K562 (cell line): ENCODE data around the gene MCM5. TPM values are rescaled to one million over a fixed set of nuclear protein-coding genes. Genes with fewer than 3 reads are reported as not detected.

ENCODE experiments used
- ATAC-seq: fragments of 200-7000 bp; cut with Tn5 transposase; 3 replicates; pipeline ENCODE4 v1.9.1; 2020; ENCODE audit warnings: moderate library complexity
- BruUV-seq: library from RNA; stranded (reverse); fragments of 400-500 nt; replicated peaks from 2 replicates; lab custom pipeline; 2021; lab: Mats Ljungman, UMichigan
- CTCF ChIA-PET: fragments of 300-600 bp; formaldehyde crosslinking; extraction: SDS; loops from one replicate; lab custom pipeline; 2021; ENCODE audit warnings: low intra/inter-chr PET ratio; lab: Yijun Ruan, JAX
- POLR2A ChIA-PET: fragments of 300-600, 350-650 bp; sonication (Branson Sonifier 250); formaldehyde crosslinking; extraction: SDS; loops from one replicate; lab custom pipeline; 2021; ENCODE audit warnings: antibody characterized with exemption, inconsistent platforms; lab: Yijun Ruan, JAX
- DNase-seq, 4 experiments: peaks; one replicate each; pipeline versions ENCODE4 v3.0.0 to v3.0.0-alpha.2; 2011 to 2018; ENCODE audit warnings: low spot score in 3 of 4, mixed read lengths in 3 of 4; ENCODE audit errors: extremely low read depth in 1 of 4
- FAIRE-seq: peaks from 2 replicates; lab custom pipeline; 2011; peaks lifted over from hg19 to GRCh38; lab: Jason Lieb, UNC
- H2AFZ ChIP-seq: 2 replicates; pipeline ENCODE4 v1.6.0; 2011; ENCODE audit warnings: low read depth, low read length, control low read depth, inconsistent platforms
- H3K27ac ChIP-seq: fragments of 200-600 bp; 3 replicates; pipeline ENCODE4 v1.8.0; 2011; ENCODE audit warnings: low read depth, mild to moderate bottlenecking, control low read depth, inconsistent platforms, low read length, moderate library complexity, mixed read lengths; ENCODE audit errors: extremely low read depth
- H3K27me3 ChIP-seq, 2 experiments: fragments of 300-600 bp in 1 of 2; 2 replicates in 1 of 2; 3 replicates in 1 of 2; pipeline versions ENCODE4 v1.6.0 to v1.8.0; 2011; ENCODE audit warnings: inconsistent platforms in 2 of 2, low read length in 2 of 2, mild to moderate bottlenecking in 1 of 2, mixed read lengths in 1 of 2, moderate library complexity in 1 of 2; ENCODE audit not compliant: control insufficient read depth in 2 of 2, insufficient read depth in 2 of 2
- H3K36me3 ChIP-seq: fragments of 300-600 bp; 3 replicates; pipeline ENCODE4 v1.8.0; 2011; ENCODE audit warnings: mild to moderate bottlenecking, low read length, inconsistent platforms; ENCODE audit not compliant: control insufficient read depth, insufficient read depth
- H3K4me1 ChIP-seq, 2 experiments: fragments of 200-600 bp in 1 of 2; replicated peaks in 1 of 2; 2 replicates in 1 of 2; 3 replicates in 1 of 2; pipeline versions ENCODE4 v1.5.1 to v1.8.0; 2011; ENCODE audit warnings: inconsistent platforms in 2 of 2, low read length in 2 of 2, mild to moderate bottlenecking in 1 of 2, mixed read lengths in 1 of 2, moderate library complexity in 1 of 2; ENCODE audit not compliant: control insufficient read depth in 2 of 2, insufficient read depth in 2 of 2
- H3K4me2 ChIP-seq: 2 replicates; pipeline ENCODE4 v1.6.1; 2011; ENCODE audit warnings: low read length, control low read depth, inconsistent platforms, mixed read lengths; ENCODE audit not compliant: insufficient read depth
- H3K4me3 ChIP-seq: fragments of 200-600 bp; sonication (generic), shearing (Covaris generic); 2 replicates; pipeline ENCODE4 v1.5.1; 2016; ENCODE audit warnings: control low read depth, inconsistent platforms
- H3K79me2 ChIP-seq: fragments of 200-600 bp; 3 replicates; pipeline ENCODE4 v1.8.0; 2011; ENCODE audit warnings: low read length, inconsistent platforms; ENCODE audit not compliant: control insufficient read depth, insufficient read depth
- H3K9ac ChIP-seq, 2 experiments: 2 replicates each; pipeline versions ENCODE4 v1.6.0 to v1.6.1; 2011; ENCODE audit warnings: low read depth in 2 of 2, low read length in 2 of 2, control low read depth in 1 of 2, inconsistent platforms in 1 of 2, mild to moderate bottlenecking in 1 of 2, mixed read lengths in 1 of 2; ENCODE audit not compliant: insufficient read depth in 1 of 2
- H3K9me1 ChIP-seq: one replicate; pipeline ENCODE4 v1.6.0; 2011; ENCODE audit warnings: inconsistent platforms, mild to moderate bottlenecking, low read length, moderate library complexity; ENCODE audit not compliant: control insufficient read depth, insufficient read depth
- H3K9me3 ChIP-seq: replicated peaks from 2 replicates; pipeline ENCODE4 v1.5.1; 2011; ENCODE audit warnings: low read depth, low read length, inconsistent platforms; ENCODE audit not compliant: control insufficient read depth, insufficient read depth
- H4K20me1 ChIP-seq: replicated peaks from 2 replicates; pipeline ENCODE4 v1.6.1; 2011; ENCODE audit warnings: low read length, inconsistent platforms, mixed read lengths; ENCODE audit not compliant: control insufficient read depth, insufficient read depth
- ETV6 ChIP-seq, 3 experiments: fragments of 150-350 bp in 1 of 3; sonication (generic) in 1 of 3; formaldehyde crosslinking in 1 of 3; IDR thresholded peaks; 2 replicates each; pipeline versions ENCODE4 v1.6.1 to v1.8.0; 2014 to 2022; ENCODE audit warnings: borderline replicate concordance in 2 of 3, low read depth in 2 of 3, antibody characterized with exemption in 1 of 3, low read length in 1 of 3, mild to moderate bottlenecking in 1 of 3, missing genetic modification reagents in 1 of 3
- HDGF ChIP-seq: fragments of 450-650 bp; IDR thresholded peaks from 2 replicates; pipeline ENCODE4 v1.6.1; 2016
- HLTF ChIP-seq: fragments of 450-650 bp; IDR thresholded peaks from 2 replicates; pipeline ENCODE4 v1.6.1; 2016
- KAT7 ChIP-seq: sonication (generic); formaldehyde crosslinking; IDR thresholded peaks from 2 replicates; pipeline ENCODE4 v1.8.0; 2022; ENCODE audit warnings: missing genetic modification reagents, mild to moderate bottlenecking, borderline replicate concordance
- NCOA6 ChIP-seq: fragments of 450-650 bp; IDR thresholded peaks from 2 replicates; pipeline ENCODE4 v1.6.1; 2017; ENCODE audit warnings: mild to moderate bottlenecking
- POLR3G ChIP-seq: IDR thresholded peaks from 2 replicates; pipeline ENCODE4 v1.6.1; 2011; ENCODE audit not compliant: insufficient read length, insufficient replicate concordance; ENCODE audit errors: extremely low read depth
- RCOR1 ChIP-seq, 2 experiments: IDR thresholded peaks; 2 replicates each; pipeline ENCODE4 v1.6.1; 2012; ENCODE audit warnings: low read depth in 2 of 2, low read length in 2 of 2, borderline replicate concordance in 1 of 2, improper control_type of control experiment in 1 of 2
- RFX1 ChIP-seq: fragments of 450-650 bp; IDR thresholded peaks from 2 replicates; pipeline ENCODE4 v1.6.1; 2016; ENCODE audit warnings: mild to moderate bottlenecking, moderate library complexity
- SIRT6 ChIP-seq: IDR thresholded peaks from one replicate; pipeline ENCODE4 v1.6.1; 2012; ENCODE audit warnings: low read depth, mild to moderate bottlenecking, control low read depth, inconsistent platforms, low read length, moderate library complexity
- SMARCA5 ChIP-seq: fragments of 450-650 bp; IDR thresholded peaks from 2 replicates; pipeline ENCODE4 v1.6.1; 2016
- SREBF2 ChIP-seq: sonication (generic); formaldehyde crosslinking; IDR thresholded peaks from 2 replicates; pipeline ENCODE4 v1.4.0; 2020; ENCODE audit warnings: mild to moderate bottlenecking, missing genetic modification reagents
- TFAM ChIP-seq: fragments of 250-450 bp; sonication (Bioruptor Pico); conservative IDR thresholded peaks from 2 replicates; pipeline ENCODE4 v1.5.0; 2021; ENCODE audit warnings: mild to moderate bottlenecking, moderate library complexity
- TFE3 ChIP-seq: fragments of 450-650 bp; formaldehyde crosslinking; IDR thresholded peaks from 2 replicates; pipeline ENCODE4 v1.4.0; 2020; ENCODE audit warnings: mild to moderate bottlenecking, mixed read lengths
- ZNF133 ChIP-seq: fragments of 250-450 bp; sonication (Bioruptor Pico); IDR thresholded peaks from 2 replicates; pipeline ENCODE4 v1.4.0; 2020; ENCODE audit warnings: mild to moderate bottlenecking
- ZNF408 ChIP-seq: fragments of 250-450 bp; sonication (Bioruptor Pico); IDR thresholded peaks from 2 replicates; pipeline ENCODE4 v1.4.0; 2020; ENCODE audit warnings: low read depth, mild to moderate bottlenecking, moderate library complexity
- ZNF512 ChIP-seq: IDR thresholded peaks from 2 replicates; pipeline ENCODE4 v1.6.1; 2016; ENCODE audit warnings: missing genetic modification characterization, missing compliant biosample characterization
- WGBS: fragments of 100-300 bp; shearing (Covaris generic); methylation state at CpG from one replicate; pipeline ENCODE4 v1.1.6; 2016; ENCODE audit warnings: low coverage, mixed read lengths; ENCODE audit not compliant: insufficient coverage; ENCODE audit errors: missing lambda C conversion rate; 5-methylcytosine and 5-hydroxymethylcytosine counted together
- in situ Hi-C: fragments of 300-500 bp; cut with MboI; formaldehyde crosslinking; loops from 4 replicates; pipeline ENCODE4 v1.15.0; 2018; ENCODE audit warnings: inconsistent platforms, mixed read lengths
- intact Hi-C: fragments of 100-400 bp; cut with micrococcal nuclease; formaldehyde crosslinking; loops from 2 replicates; pipeline ENCODE4 v1.14.2; 2022
- polyA plus RNA-seq, 8 experiments: library from polyadenylated mRNA; depleted of rRNA in 4 of 8; stranded (reverse) in 5 of 8; unstranded in 3 of 8; fragments of >200 nt; fragmentation: Nextera tagmentation in 2 of 8; fragmentation: Illumina TruSeq in 1 of 8; extraction: Ambion mirVana in 2 of 8; extraction: Trizol in 1 of 8; gene quantifications; 2 replicates each; pipeline versions ENCODE4 v1.2.1 to v1.2.3, GENCODE V29; 2011 to 2014; ENCODE audit warnings: inconsistent platforms in 1 of 8, missing spikeins in 1 of 8
- total RNA-seq, 7 experiments: library from RNA; depleted of rRNA in 6 of 7; stranded (reverse); fragments of >200 nt in 6 of 7; fragmentation: Illumina TruSeq in 2 of 7; extraction: Trizol in 2 of 7; gene quantifications; 2 replicates each; pipeline versions ENCODE4 v1.2.1 to v1.2.3, GENCODE V29; 2011 to 2021; ENCODE audit warnings: low replicate concordance in 1 of 7

MCM5 gene
- total and polyA plus RNA-seq, 9 of the 15 experiments (the other 6 are each of a cell fraction or from before 2014, with no cell fraction given) = 5.6 to 180 (median 66.1) TPM

GRCh38 chr22:35422145-35422544 is 22.2 kb downstream of the MCM5 start (continued):
- no peak for TF ChIP-seq POLR3G
- TF ChIP-seq KAT7 (CRISPR knock-in tag) = no peak
- TF ChIP-seq TFE3 (CRISPR knock-in tag) = no peak
- no peak for TF ChIP-seq ZNF408 (CRISPR knock-in tag)
- no peak for TF ChIP-seq NCOA6
- TF ChIP-seq TFAM (CRISPR knock-in tag) = no peak
- TF ChIP-seq ZNF133 (CRISPR knock-in tag) = no peak
- TF ChIP-seq, all 486 proteins: peak for 0

GRCh38 chr22:35422936-35423335 is 23.0 kb downstream of the MCM5 start:
- no peak overlapping the region; a peak in 1 of 4 replicates for H3K9ac ChIP-seq
- BruUV-seq = no TSS peak
- CTCF ChIA-PET = interaction anchor here (0.6 kb wide), 1 partner anchor 60 kb away, joined by 3 read pairs; no protein-coding TSS in a partner anchor
- TF ChIP-seq SIRT6 (no peak), ZNF512 (tag) (no peak), ETV6 (IDR thresholded peaks at IDR 0.05; ENCODE audit: borderline replicate concordance in 1 of 2, low read depth in 2 of 2, low read length in 1 of 2) (no peak), ETV6 (CRISPR knock-in tag; IDR thresholded peaks at IDR 0.05; ENCODE audit: borderline replicate concordance) (no peak), SMARCA5 (no peak), RCOR1 (IDR thresholded peaks at IDR 0.05; ENCODE audit: borderline replicate concordance in 1 of 2, low read depth in 2 of 2, low read length in 2 of 2) (no peak), RFX1 (no peak), HDGF (no peak), SREBF2 (no peak), HLTF (no peak)

More at GRCh38 chr22:35422936-35423335, 23.0 kb downstream of the MCM5 start:
- Histone ChIP-seq H3K79me2 (no peaks in the 10 kb centered on the region), H3K4me1 (peaks cover 0 to 3% of the 10 kb centered on the region in 2 experiments; a peak in 2 of 5 replicates), H3K9me3 (no peaks in the 10 kb centered on the region), H3K4me3 (no peak overlapping the region), H3K27me3 (no peaks in the 10 kb centered on the region), H2AFZ (no peak overlapping the region), H3K9me1 (no peaks in the 10 kb centered on the region), H4K20me1 (no peaks in the 10 kb centered on the region; the same call in 1 of the 2 replicates), H3K27ac (no peak overlapping the region), H3K4me2 (no peak overlapping the region), H3K36me3 (peaks cover 85% of the 10 kb centered on the region; the same call in 2 of the 3 replicates)
- no peak for DNase-seq
- POLR2A ChIA-PET = interaction anchor here (5.8 kb wide), 1 partner anchor 12 kb away, joined by 26 read pairs; no protein-coding TSS in a partner anchor
- WGBS = over 99% methylated on average over 9 of the region's 9 CpGs
- intact Hi-C loops = no loop called here
- no peak for FAIRE-seq
- in situ Hi-C loops = no loop called here
- no peak for ATAC-seq
